SU-DHL-6 (cell line): ENCODE data around the gene MFSD8.

Experiments
- H2AFZ ChIP-seq: fragments of 200-600 bp; sonication (generic); 2 replicates; pipeline ENCODE4 v1.6.1; 2014; ENCODE audit warnings: low read depth, mild to moderate bottlenecking, moderate library complexity, mixed read lengths, antibody characterized with exemption, low read length; ENCODE audit not compliant: severe bottlenecking
- H3F3A ChIP-seq: fragments of 200-600 bp; shearing (Covaris generic); 2 replicates; pipeline ENCODE4 v1.6.0; 2016; ENCODE audit warnings: antibody characterized with exemption, mild to moderate bottlenecking; ENCODE audit not compliant: insufficient read depth
- H3K27ac ChIP-seq: fragments of 200-600 bp; sonication (generic); 2 replicates; pipeline ENCODE4 v1.5.1; 2016; ENCODE audit warnings: low read depth, mild to moderate bottlenecking, low read length, moderate library complexity, mixed read lengths
- H3K27me3 ChIP-seq: fragments of 200-600 bp; sonication (generic), shearing (Covaris generic); 2 replicates; pipeline ENCODE4 v1.6.0; 2014; ENCODE audit warnings: mild to moderate bottlenecking, low read length
- H3K36me3 ChIP-seq: fragments of 200-600 bp; sonication (generic); 2 replicates; pipeline ENCODE4 v1.6.1; 2014; ENCODE audit warnings: mild to moderate bottlenecking, low read length, mixed read lengths
- H3K4me2 ChIP-seq: fragments of 300-600, 200-600 bp; shearing (Covaris generic), sonication (generic); 2 replicates; pipeline ENCODE4 v1.6.0; 2014; ENCODE audit warnings: low read length, low read depth, mild to moderate bottlenecking; ENCODE audit not compliant: poor library complexity, severe bottlenecking
- H3K4me3 ChIP-seq: fragments of 200-600 bp; sonication (generic); 2 replicates; pipeline ENCODE4 v1.5.1; 2014; ENCODE audit warnings: antibody characterized with exemption, low read length, mild to moderate bottlenecking, mixed read lengths; ENCODE audit not compliant: insufficient read depth, poor library complexity, severe bottlenecking
- H3K79me2 ChIP-seq: fragments of 200-600 bp; sonication (generic); 2 replicates; pipeline ENCODE4 v1.6.1; 2014; ENCODE audit warnings: mild to moderate bottlenecking, low read length, moderate library complexity; ENCODE audit not compliant: insufficient read depth
- H3K9ac ChIP-seq: fragments of 200-600 bp; sonication (generic); 2 replicates; pipeline ENCODE4 v1.7.0; 2014; ENCODE audit warnings: mild to moderate bottlenecking, low read length
- H3K9me2 ChIP-seq: fragments of 200-600 bp; sonication (generic); replicated peaks from 2 replicates; pipeline ENCODE4 v1.6.1; 2014; ENCODE audit warnings: low read length; ENCODE audit not compliant: insufficient read depth
- H3K9me3 ChIP-seq: fragments of 200-600 bp; sonication (generic); 2 replicates; pipeline ENCODE4 v1.6.1; 2014; ENCODE audit warnings: low read length, mixed read lengths; ENCODE audit not compliant: insufficient read depth
- H4K20me1 ChIP-seq: fragments of 200-600 bp; sonication (generic); 2 replicates; pipeline ENCODE4 v1.6.1; 2014; ENCODE audit warnings: low read depth, mild to moderate bottlenecking, antibody characterized with exemption, low read length, moderate library complexity, mixed read lengths
- CTCF ChIP-seq: fragments of 200-600 bp; sonication (generic); IDR thresholded peaks from one replicate; pipeline ENCODE4 v1.5.1; 2017; ENCODE audit warnings: antibody characterized with exemption, mild to moderate bottlenecking, low read length, moderate library complexity; ENCODE audit not compliant: insufficient read depth, poor library complexity, severe bottlenecking
- EZH2phosphoT487 ChIP-seq: fragments of 200-600 bp; sonication (generic), shearing (Covaris generic); conservative IDR thresholded peaks from 2 replicates; pipeline ENCODE4 v1.6.1; 2018; ENCODE audit warnings: mild to moderate bottlenecking, antibody characterized with exemption, low read length, moderate library complexity, mixed read lengths

Gene MFSD8

GRCh38 chr4:127870281-127870680 lies 94.7 kb downstream of the MFSD8 start:
- no peak overlapping the region for H3K4me3 ChIP-seq
- no peaks in the 10 kb centered on the region for H3K9me2 ChIP-seq
- H4K20me1 ChIP-seq: no peaks in the 10 kb centered on the region
- no peaks in the 10 kb centered on the region for H3K36me3 ChIP-seq
- no peak overlapping the region for H2AFZ ChIP-seq
- H3K9me3 ChIP-seq: no peaks in the 10 kb centered on the region
- TF ChIP-seq CTCF: no peak
- no peak for TF ChIP-seq EZH2phosphoT487
- H3F3A ChIP-seq: no peaks in the 10 kb centered on the region
- H3K79me2 ChIP-seq: no peaks in the 10 kb centered on the region
- no peak overlapping the region for H3K9ac ChIP-seq
- H3K4me2 ChIP-seq: no peak overlapping the region
- no peaks in the 10 kb centered on the region for H3K27me3 ChIP-seq
- H3K27ac ChIP-seq: no peak overlapping the region

- no peak for TF ChIP-seq CTCF
- TF ChIP-seq EZH2phosphoT487: no peak
- Histone ChIP-seq H3K4me2 (no peak overlapping the region), H3K9ac (no peak overlapping the region), H4K20me1 (no peaks in the 10 kb centered on the region), H3F3A (no peaks in the 10 kb centered on the region), H3K27ac (no peak overlapping the region), H3K27me3 (no peaks in the 10 kb centered on the region), H3K9me3 (no peaks in the 10 kb centered on the region), H2AFZ (no peak overlapping the region), H3K79me2 (no peaks in the 10 kb centered on the region), H3K9me2 (no peaks in the 10 kb centered on the region), H3K36me3 (no peaks in the 10 kb centered on the region), H3K4me3 (no peak overlapping the region)
Measured at GRCh38 chr4:127868196-127868595, 96.8 kb downstream of the MFSD8 start.
